ENCODE results near the gene SMG6.

- no peak for TF ChIP-seq CTCF (conservative IDR thresholded peaks at IDR 0.05 in 1 of 2, IDR thresholded peaks at IDR 0.05 in 1 of 2; ENCODE audit: extremely low read depth in 1 of 2, insufficient read depth in 1 of 2, low read depth in 1 of 2, low read length in 2 of 2)
- no peak for TF ChIP-seq EZH2 (IDR thresholded peaks at IDR 0.05; ENCODE audit: borderline replicate concordance, low read length)
These were observed 36.2 kb downstream of the SMG6 start for GRCh38 chr17:2267354-2267753.

Measured in mammary epithelial cell (primary cell).